Epithelial cell of proximal tubule (primary cell): ENCODE data around the gene AGBL4. TPM values are rescaled to one million over a fixed set of nuclear protein-coding genes. Genes with fewer than 3 reads are reported as not detected.
"Not testable (repeated sequence)": the region's sequence is repeated elsewhere in the genome, so short reads cannot be mapped to it uniquely, and the experiment has no call there.

ENCODE experiments used
- DNase-seq: peaks from one replicate; pipeline ENCODE4 v3.0.0-alpha.2; 2011; ENCODE audit warnings: low read depth
- H3K4me3 ChIP-seq: 2 replicates; pipeline ENCODE4 v1.5.1; 2011; ENCODE audit warnings: low read depth, mild to moderate bottlenecking, low read length
- total RNA-seq: library from RNA; depleted of rRNA; stranded (reverse); fragments of >200 nt; gene quantifications from 2 replicates; pipeline ENCODE4 v1.2.3, GENCODE V29; 2015
- TF ChIP-seq, protein P1 (sequence below): conservative IDR thresholded peaks from 2 replicates; pipeline ENCODE4 v1.5.1; 2012; ENCODE audit warnings: low read depth, mild to moderate bottlenecking, low read length

Gene AGBL4
- total RNA-seq, 1 donor from 2014 or later, result not detected

GRCh38 chr1:49046305-49046704 is 977.4 kb downstream of the AGBL4 start:
- DNase-seq, result no peak
- TF ChIP-seq, protein P1, sequence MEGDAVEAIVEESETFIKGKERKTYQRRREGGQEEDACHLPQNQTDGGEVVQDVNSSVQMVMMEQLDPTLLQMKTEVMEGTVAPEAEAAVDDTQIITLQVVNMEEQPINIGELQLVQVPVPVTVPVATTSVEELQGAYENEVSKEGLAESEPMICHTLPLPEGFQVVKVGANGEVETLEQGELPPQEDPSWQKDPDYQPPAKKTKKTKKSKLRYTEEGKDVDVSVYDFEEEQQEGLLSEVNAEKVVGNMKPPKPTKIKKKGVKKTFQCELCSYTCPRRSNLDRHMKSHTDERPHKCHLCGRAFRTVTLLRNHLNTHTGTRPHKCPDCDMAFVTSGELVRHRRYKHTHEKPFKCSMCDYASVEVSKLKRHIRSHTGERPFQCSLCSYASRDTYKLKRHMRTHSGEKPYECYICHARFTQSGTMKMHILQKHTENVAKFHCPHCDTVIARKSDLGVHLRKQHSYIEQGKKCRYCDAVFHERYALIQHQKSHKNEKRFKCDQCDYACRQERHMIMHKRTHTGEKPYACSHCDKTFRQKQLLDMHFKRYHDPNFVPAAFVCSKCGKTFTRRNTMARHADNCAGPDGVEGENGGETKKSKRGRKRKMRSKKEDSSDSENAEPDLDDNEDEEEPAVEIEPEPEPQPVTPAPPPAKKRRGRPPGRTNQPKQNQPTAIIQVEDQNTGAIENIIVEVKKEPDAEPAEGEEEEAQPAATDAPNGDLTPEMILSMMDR, result no peak
- H3K4me3 ChIP-seq, result no peak overlapping the region

- no peak for DNase-seq
- TF ChIP-seq, protein P1, result no peak
- no peak overlapping the region for H3K4me3 ChIP-seq
Measured at GRCh38 chr1:49045371-49045770, 978.4 kb downstream of the AGBL4 start.

DNA sequence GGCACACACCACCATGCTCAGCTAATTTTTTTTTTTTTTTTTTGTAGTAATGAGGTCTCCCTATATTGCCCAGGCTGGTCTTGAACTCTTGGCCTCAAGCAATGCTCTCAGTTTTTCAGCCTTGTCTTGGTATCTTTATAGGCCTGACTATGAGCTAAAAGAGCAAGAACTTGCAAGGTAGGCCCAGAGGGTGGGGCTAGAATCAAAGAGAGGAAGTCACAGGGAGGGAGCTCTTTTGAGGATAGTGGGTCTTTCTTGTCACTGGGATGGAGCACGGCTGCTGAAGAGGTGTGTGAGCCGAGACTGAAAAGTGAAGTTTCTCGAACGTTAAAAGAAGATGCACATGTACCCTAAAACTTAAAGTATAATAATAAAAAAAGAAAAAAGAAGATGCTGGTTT is 987.1 kb downstream of the AGBL4 start:
- no peak overlapping the region for H3K4me3 ChIP-seq
- TF ChIP-seq, protein P1, result peak; percentile 53
- DNase-seq, result no peak

DNA sequence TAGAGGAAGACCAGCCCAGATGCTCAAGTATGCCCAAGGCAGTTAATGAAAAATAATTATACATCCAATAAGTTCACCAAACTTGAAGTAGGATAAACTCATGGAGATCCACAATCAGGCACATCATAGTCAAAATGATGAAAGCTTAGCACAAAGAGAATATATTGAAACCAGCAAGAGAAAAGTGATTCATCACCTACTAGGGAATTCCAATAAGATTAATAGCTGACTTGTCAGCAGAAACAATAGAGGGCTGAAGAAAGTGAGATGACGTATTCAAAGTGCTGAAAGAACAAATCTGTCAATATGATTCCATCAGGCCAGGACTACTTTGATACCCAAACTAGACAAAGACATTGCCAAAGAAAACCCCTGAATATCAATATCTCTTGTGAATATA is 995.4 kb downstream of the AGBL4 start:
- no peak overlapping the region for H3K4me3 ChIP-seq
- TF ChIP-seq, protein P1, result no peak
- no peak for DNase-seq

- TF ChIP-seq, protein P1, result no peak
- no peak overlapping the region for H3K4me3 ChIP-seq
- DNase-seq, result no peak
Measured at GRCh38 chr1:49026230-49026811, 997.4 kb downstream of the AGBL4 start.

- TF ChIP-seq, protein P1, result no peak
- DNase-seq, result no peak
- H3K4me3 ChIP-seq, result no peak overlapping the region
Measured at GRCh38 chr1:49016030-49016977, 1007.5 kb downstream of the AGBL4 start.

GRCh38 chr1:49013079-49013478 is 1010.7 kb downstream of the AGBL4 start:
- H3K4me3 ChIP-seq, result no peak overlapping the region
- DNase-seq, result no peak
- TF ChIP-seq, protein P1, result no peak

- DNase-seq, H3K4me3 ChIP-seq: not testable (repeated sequence)
Measured at GRCh38 chr1:49002981-49003380, 1020.8 kb downstream of the AGBL4 start.
